Omental fat pad (tissue), 4 donors: Measurements from ENCODE around the gene TMEM132C. TPM values are rescaled to one million over a fixed set of nuclear protein-coding genes. Genes with fewer than 3 reads are reported as not detected.

ENCODE experiments used
- ATAC-seq: fragments of 150-250 bp; one replicate; pipeline ENCODE4 v1.9.1; 2016; ENCODE audit warnings: mild to moderate bottlenecking, moderate library complexity; ENCODE audit not compliant: low FRiP score
- DNase-seq: peaks from one replicate; pipeline ENCODE4 v3.0.0-alpha.2; 2019; ENCODE audit warnings: low spot score
- CTCF ChIP-seq, 3 donors: fragments of 450-650 bp; IDR thresholded peaks; one replicate each; pipeline ENCODE4 v1.5.1; 2016 to 2017; ENCODE audit warnings: antibody characterized with exemption in 3 of 3, mild to moderate bottlenecking in 3 of 3, moderate library complexity in 2 of 3
- total RNA-seq, 4 donors: library from RNA; depleted of rRNA; stranded (reverse); fragments of >200 nt; gene quantifications; one replicate each; pipeline ENCODE4 v1.1.0, GENCODE V29; 2016

The TMEM132C gene
- total RNA-seq, 4 donors from 2014 or later: 15.6 to 109 (median 44.9) TPM

DNA sequence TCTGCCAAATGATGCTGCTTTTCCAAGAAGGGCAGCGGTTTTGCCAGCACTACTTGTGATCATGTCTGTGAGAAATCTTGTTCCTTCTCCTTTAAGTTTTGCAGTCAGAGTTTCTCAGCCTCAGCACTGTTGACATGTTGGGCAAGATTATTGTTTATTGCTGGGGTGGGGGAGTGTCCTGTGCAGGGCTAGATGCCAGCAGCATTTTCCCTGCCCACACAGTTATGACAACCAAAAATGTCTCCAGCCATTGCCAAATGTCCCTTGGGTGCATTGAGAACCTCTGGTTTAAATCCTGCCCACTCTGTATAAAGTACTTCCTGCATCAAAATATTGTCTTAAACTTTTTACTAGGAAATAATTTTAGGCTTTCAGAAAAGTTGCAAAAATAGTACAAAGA lies 20.0 kb downstream of the TMEM132C start:
- DNase-seq (no peak), ATAC-seq (peak; percentile 60)
- TF ChIP-seq CTCF (IDR thresholded peaks at IDR 0.05): no peak

DNA sequence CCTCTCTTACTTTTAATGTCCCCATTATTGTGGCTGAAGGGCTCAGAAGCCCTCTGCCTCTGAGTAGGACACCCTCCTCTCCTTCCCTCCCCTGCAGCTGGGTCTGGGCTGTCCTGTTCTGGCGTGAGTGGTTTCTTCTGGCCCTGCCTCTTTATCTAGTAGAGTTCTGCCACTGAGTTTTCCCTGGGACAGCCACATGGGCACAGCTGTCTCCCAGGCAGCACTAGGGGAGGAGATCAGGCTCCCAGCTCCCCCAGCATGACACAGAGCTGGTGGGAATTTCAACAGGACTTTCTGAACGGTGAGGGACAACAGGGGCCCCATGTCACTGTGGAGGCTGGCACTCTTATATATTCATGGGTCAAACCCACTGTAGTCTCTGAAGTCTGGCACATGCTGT lies 21.4 kb downstream of the TMEM132C start:
- no peak for TF ChIP-seq CTCF (IDR thresholded peaks at IDR 0.05)
- ATAC-seq (no peak), DNase-seq (no peak)

GRCh38 chr12:128288896-128289295 lies 21.9 kb downstream of the TMEM132C start:
- no peak for ATAC-seq
- TF ChIP-seq CTCF (IDR thresholded peaks at IDR 0.05): no peak
- DNase-seq: no peak

GRCh38 chr12:128290938-128291337 lies 24.0 kb downstream of the TMEM132C start:
- ATAC-seq: no peak
- no peak for TF ChIP-seq CTCF (IDR thresholded peaks at IDR 0.05)
- no peak for DNase-seq

DNA sequence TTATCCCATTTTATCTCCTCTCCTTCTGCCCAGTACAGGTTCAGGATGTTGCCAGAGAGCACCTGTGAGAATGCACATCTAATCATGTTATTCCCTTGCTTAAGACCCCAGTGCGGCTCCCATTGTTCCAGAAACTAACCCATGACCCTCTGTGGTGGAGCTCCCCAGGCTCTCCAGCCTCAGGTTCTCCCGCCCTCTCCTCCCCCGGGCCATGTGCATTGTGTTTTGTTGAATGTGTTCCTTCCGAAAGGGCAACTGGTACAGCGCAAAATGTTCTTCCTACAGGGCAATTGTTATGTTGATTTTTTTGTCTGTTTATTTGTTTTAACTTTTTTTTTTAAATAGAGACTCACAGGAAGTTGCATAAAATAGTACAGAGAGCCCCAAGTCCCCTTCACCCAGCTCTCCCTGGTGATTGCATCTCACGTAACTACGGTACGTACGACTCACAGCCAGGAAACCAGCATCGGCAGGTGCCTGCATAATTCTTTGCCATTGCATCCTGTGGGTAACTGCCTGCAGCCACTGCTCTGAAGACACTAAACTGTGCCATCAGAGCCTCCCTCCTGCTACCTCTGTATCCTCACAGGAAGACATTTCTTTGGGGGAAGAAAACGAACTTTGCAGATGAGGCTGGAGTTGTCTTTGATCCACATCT lies 31.2 kb downstream of the TMEM132C start:
- no peak for ATAC-seq
- TF ChIP-seq CTCF (IDR thresholded peaks at IDR 0.05): no peak
- no peak for DNase-seq

GRCh38 chr12:128305336-128305892 lies 38.4 kb downstream of the TMEM132C start:
- no peak for ATAC-seq
- TF ChIP-seq CTCF (IDR thresholded peaks at IDR 0.05): no peak
- DNase-seq: no peak

GRCh38 chr12:128307791-128308190 lies 40.8 kb downstream of the TMEM132C start:
- DNase-seq: no peak
- TF ChIP-seq CTCF (IDR thresholded peaks at IDR 0.05): no peak
- no peak for ATAC-seq
